Measurements from ENCODE around the gene COMP.

- TF ChIP-seq FOXP2 (optimal IDR thresholded peaks at IDR 0.05; ENCODE audit: control extremely low read depth, extremely low read length, insufficient read depth) (no peak), EZH2 (IDR thresholded peaks at IDR 0.05) (no peak), POLR2AphosphoS5 (IDR thresholded peaks at IDR 0.05; ENCODE audit: borderline replicate concordance, low read depth, low read length) (no peak)
Measured at GRCh38 chr19:18832306-18833140, 41.4 kb upstream of the COMP start.

All from SK-N-MC (cell line).